Measurements from ENCODE around the gene ITGA1. TPM values are rescaled to one million over a fixed set of nuclear protein-coding genes. Genes with fewer than 3 reads are reported as not detected.
A peak's percentile ranks its signal among the peaks of the same experiment; 100 is the strongest.

Gene ITGA1
- total and polyA plus RNA-seq, 2 donors from 2014 or later = 13.3 to 65.6 TPM

- Histone ChIP-seq H3K9ac (ENCODE audit: low read length in 3 of 3) (no peak overlapping the region), H3K27ac (ENCODE audit: low read depth in 2 of 2, low read length in 2 of 2) (no peak overlapping the region), H3K36me3 (ENCODE audit: control insufficient read depth in 2 of 3, insufficient read depth in 3 of 3, low read length in 3 of 3) (peaks cover 0 to 2% (median 0%) of the 10 kb centered on the region in 3 donors), H3K27me3 (ENCODE audit: control insufficient read depth, insufficient read depth, low read length) (no peaks in the 10 kb centered on the region), H3K4me3 (ENCODE audit: low read length in 3 of 3) (no peak overlapping the region), H3K9me3 (ENCODE audit: control insufficient read depth in 2 of 3, insufficient read depth in 1 of 3, low read length in 3 of 3) (no peaks in the 10 kb centered on the region), H3K4me1 (ENCODE audit: control insufficient read depth in 2 of 3, insufficient read depth in 2 of 3, low read depth in 1 of 3, low read length in 3 of 3) (peaks cover 7 to 15% (median 7%) of the 10 kb centered on the region in 3 donors)
- intact Hi-C loops (cut with DNase I) = no loop called here
- DNase-seq (peak in 4 of 5 donors; percentile 61 to 86 (median 78)), FAIRE-seq (peak; percentile 77)
- TF ChIP-seq CTCF (IDR thresholded peaks at IDR 0.05; ENCODE audit: borderline replicate concordance, extremely low read depth, insufficient read depth) = peak; percentile 90
These were observed 160.8 kb downstream of the ITGA1 start for GRCh38 chr5:52948418-52949076.

GRCh38 chr5:52950686-52951085 lies 163.0 kb downstream of the ITGA1 start:
- no peak for TF ChIP-seq CTCF (IDR thresholded peaks at IDR 0.05; ENCODE audit: borderline replicate concordance, extremely low read depth, insufficient read depth)
- no peak for DNase-seq
- no peak overlapping the region for H3K4me3 ChIP-seq (ENCODE audit: low read length in 3 of 3)
- no peaks in the 10 kb centered on the region for H3K9me3 ChIP-seq (ENCODE audit: control insufficient read depth in 2 of 3, insufficient read depth in 1 of 3, low read length in 3 of 3)
- intact Hi-C loops (cut with DNase I) = loop anchor here (10.0 kb wide), 1 partner anchor 144 kb away; no protein-coding TSS in a partner anchor
- peaks cover 3 to 15% (median 7%) of the 10 kb centered on the region in 3 donors for H3K4me1 ChIP-seq (ENCODE audit: control insufficient read depth in 2 of 3, insufficient read depth in 2 of 3, low read depth in 1 of 3, low read length in 3 of 3)
- no peak for FAIRE-seq
- no peak overlapping the region for H3K27ac ChIP-seq (ENCODE audit: low read depth in 2 of 2, low read length in 2 of 2)
- H3K9ac ChIP-seq (ENCODE audit: low read length in 3 of 3) = no peak overlapping the region
- H3K36me3 ChIP-seq (ENCODE audit: control insufficient read depth in 2 of 3, insufficient read depth in 3 of 3, low read length in 3 of 3) = peaks cover 0 to 2% (median 0%) of the 10 kb centered on the region in 3 donors
- no peaks in the 10 kb centered on the region for H3K27me3 ChIP-seq (ENCODE audit: control insufficient read depth, insufficient read depth, low read length)

GRCh38 chr5:52952483-52952882 lies 164.8 kb downstream of the ITGA1 start:
- peaks cover 5 to 13% (median 7%) of the 10 kb centered on the region in 3 donors for H3K4me1 ChIP-seq (ENCODE audit: control insufficient read depth in 2 of 3, insufficient read depth in 2 of 3, low read depth in 1 of 3, low read length in 3 of 3)
- no peak overlapping the region for H3K27ac ChIP-seq (ENCODE audit: low read depth in 2 of 2, low read length in 2 of 2)
- no peak overlapping the region for H3K9ac ChIP-seq (ENCODE audit: low read length in 3 of 3)
- H3K36me3 ChIP-seq (ENCODE audit: control insufficient read depth in 2 of 3, insufficient read depth in 3 of 3, low read length in 3 of 3) = peaks cover 0 to 2% (median 0%) of the 10 kb centered on the region in 3 donors
- intact Hi-C loops (cut with DNase I) = loop anchor here (10.0 kb wide), 1 partner anchor 142 kb away; no protein-coding TSS in a partner anchor
- no peaks in the 10 kb centered on the region for H3K9me3 ChIP-seq (ENCODE audit: control insufficient read depth in 2 of 3, insufficient read depth in 1 of 3, low read length in 3 of 3)
- no peak for TF ChIP-seq CTCF (IDR thresholded peaks at IDR 0.05; ENCODE audit: borderline replicate concordance, extremely low read depth, insufficient read depth)
- H3K4me3 ChIP-seq (ENCODE audit: low read length in 3 of 3) = no peak overlapping the region
- DNase-seq (no peak), FAIRE-seq (peak; percentile 78)
- no peaks in the 10 kb centered on the region for H3K27me3 ChIP-seq (ENCODE audit: control insufficient read depth, insufficient read depth, low read length)
